Stimulated activated CD4-positive, alpha-beta T cell treated with anti-CD3 and anti-CD28 coated beads, Interleukin-4, amount 100 ng/mL, for 48 hours (primary cell): ENCODE data around the gene ISY1.
A peak's percentile ranks its signal among the peaks of the same experiment; 100 is the strongest.
"Not testable (repeated sequence)": the region's sequence is repeated elsewhere in the genome, so short reads cannot be mapped to it uniquely, and the experiment has no call there.

ENCODE experiments used
- DNase-seq, 2 donors: peaks; one replicate each; pipeline ENCODE4 v3.0.0-alpha.2; 2020; ENCODE audit warnings: low read depth in 2 of 2

The ISY1 gene

GRCh38 chr3:129160891-129161859 is at the start of gene ISY1:
Gene ISY1, minus strand, starts transcription at chr3:129161063. Its CDS starts 88 bp downstream, at chr3:129160975.
- DNase-seq: peak; percentile 71 to 81

GRCh38 chr3:129207479-129207878 is 46.6 kb upstream of the ISY1 start:
- DNase-seq: no peak

GRCh38 chr3:129205109-129205832 is 44.4 kb upstream of the ISY1 start:
- no peak for DNase-seq

DNA sequence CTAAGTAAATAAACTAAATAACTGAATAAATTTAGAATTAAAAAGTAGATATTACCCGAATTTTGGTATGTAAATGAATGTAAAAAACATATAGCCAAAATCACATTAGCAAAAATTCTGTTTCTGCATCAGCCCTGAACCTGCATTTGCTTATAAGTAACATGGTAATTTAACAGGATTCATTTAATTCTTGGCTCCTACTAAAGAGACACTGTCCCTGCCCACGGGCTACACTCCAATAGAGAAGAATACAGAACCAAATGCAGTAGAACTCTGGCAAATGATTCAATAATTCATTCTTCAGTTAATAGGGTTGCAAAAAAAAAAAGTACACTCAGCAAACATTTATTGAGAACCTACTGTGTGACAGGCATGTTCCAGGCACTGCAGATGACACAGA is 43.6 kb upstream of the ISY1 start:
- no peak for DNase-seq

DNA sequence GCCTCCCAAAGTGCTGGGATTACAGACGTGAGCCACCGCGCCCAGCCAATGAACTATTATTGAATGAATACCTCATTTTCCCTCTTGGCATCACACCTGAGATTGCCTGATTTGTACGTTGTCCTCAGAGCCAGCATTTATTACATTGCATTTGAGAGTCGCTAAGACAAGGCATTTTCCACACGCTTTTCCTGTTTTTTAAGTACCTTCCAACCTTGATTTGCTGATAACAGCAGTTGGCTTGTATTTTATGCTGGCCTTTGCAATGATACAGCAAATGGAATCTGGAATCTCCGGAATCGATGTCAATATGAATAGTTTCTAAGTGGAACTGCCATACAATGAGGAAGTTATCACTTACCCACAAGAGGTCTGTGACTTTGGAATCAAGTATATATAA is 38.5 kb upstream of the ISY1 start:
- no peak for DNase-seq

DNA sequence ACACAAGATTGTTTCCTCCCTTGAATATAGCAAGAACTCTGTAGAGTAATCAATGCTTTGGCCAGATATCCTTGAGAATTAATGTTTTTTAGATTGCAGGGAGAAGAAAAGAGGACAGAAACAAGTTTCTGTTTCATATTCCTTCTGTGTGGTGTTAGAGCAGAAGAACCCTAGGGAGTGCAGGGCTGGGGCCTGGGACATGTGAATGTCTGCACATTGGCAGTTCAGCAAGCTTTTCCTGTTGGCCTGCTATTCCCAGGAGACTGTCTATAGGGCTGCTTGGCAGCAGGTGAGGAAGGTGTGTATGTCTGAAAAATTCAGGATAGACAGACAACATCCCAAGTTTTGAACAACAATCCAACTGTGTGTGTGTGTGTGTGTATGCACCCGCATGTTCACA is 36.5 kb upstream of the ISY1 start:
- no peak for DNase-seq

DNA sequence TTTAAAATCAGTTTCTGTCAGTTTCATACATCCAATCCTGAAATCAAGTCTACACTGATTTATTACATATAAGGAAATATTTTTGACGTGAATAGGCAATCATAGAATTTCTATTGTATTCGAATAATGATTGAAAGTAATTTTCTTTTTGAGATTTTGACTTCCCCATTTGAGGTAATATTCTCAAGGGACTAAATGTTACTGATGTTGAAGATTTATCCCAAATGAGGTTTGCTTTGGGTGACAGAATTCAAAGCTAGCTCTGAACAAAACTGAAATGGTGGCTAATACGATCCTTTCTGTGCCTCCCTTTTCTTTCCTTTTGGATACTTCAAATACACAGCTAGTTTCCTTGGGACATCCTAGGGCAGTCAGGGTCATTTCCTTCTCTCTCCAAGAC is 35.7 kb upstream of the ISY1 start:
- DNase-seq: no peak

- DNase-seq: no peak
Measured at GRCh38 chr3:129195731-129196256, 34.9 kb upstream of the ISY1 start.

DNA sequence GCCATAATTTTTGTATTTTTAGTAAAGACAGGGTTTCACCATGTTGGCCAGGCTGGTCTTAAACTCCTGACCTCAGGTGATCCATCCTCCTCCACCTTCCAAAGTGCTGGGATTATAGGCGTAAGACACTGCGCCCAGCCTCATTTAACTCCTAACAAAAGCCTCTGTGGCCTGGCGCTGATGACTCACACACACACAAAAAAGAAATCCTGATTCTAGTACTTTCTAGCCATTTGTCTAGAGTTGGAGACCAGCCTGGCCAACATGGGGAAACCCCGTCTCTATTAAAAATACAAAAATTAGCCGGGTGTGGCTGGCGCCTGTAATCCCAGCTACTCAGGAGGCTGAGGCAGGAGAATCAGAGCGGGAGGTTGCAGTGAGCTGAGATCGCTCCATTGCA is 28.9 kb upstream of the ISY1 start:
- not testable (repeated sequence) for DNase-seq

GRCh38 chr3:129187857-129188256 is 27.0 kb upstream of the ISY1 start:
- DNase-seq: no peak

DNA sequence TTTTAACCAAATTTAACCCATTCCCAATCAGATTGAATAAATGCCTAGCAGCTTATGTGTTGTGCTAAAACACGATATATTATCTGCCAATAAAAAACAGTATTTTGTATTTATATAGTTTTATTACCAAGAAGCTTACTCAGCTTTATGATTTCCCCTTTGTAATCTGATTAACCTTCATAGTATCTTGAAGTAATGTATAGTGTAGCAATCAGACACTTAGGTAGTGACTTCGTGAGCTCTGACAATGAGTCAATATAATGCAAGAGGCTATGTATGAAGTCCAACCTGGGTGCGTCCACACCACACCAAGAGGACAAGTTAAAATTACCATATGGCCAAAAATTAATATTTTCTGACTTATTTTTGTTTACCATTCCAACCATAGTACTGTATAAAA is 24.9 kb upstream of the ISY1 start:
- DNase-seq: no peak

- not testable (repeated sequence) for DNase-seq
Measured at GRCh38 chr3:129184784-129185542, 24.1 kb upstream of the ISY1 start.

- DNase-seq: no peak
Measured at GRCh38 chr3:129184396-129184657, 23.5 kb upstream of the ISY1 start.

GRCh38 chr3:129183569-129184395 is 22.9 kb upstream of the ISY1 start, which contains the start of gene CNBP:
Gene CNBP, minus strand, starts transcription at chr3:129183896. Its CDS starts 12,139 bp downstream, at chr3:129171757.
- DNase-seq: peak; percentile 85 to 90

DNA sequence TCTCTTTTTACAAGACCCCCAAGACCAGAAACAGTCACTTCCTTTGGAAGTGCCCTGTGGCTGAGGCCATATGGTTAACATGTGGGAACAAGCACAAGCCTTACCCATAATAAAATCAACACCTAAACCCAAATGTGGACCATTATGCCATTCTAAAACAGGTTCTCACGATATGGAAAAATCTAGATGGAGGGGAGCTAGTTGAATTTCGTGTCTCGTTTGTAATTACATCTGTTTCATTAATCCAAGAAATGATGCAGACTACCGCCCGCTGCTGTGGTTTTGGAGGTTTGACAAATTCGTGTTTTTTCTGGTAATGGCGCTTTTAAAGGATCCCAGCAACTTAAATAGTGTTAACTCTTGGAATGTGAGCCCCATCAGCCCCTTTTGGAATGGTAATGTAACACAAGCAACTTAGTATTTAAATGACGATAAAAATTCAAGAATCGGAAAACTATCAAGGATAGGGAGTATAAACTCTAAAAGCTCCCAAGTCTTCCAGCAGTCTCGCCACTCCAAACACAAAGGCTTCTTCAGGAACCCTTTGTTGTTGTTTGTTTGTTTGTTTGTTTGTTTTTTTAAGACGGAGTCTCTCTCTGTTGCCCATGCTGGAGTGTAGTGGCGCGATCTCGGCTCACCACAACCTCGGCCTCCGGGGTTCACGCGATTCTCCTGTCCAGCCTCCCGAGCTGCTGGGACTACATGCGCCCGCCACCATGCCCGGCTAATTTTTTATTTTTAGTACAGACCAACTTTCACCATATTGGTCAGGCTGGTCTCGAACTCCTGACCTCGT is 21.7 kb upstream of the ISY1 start:
- no peak for DNase-seq

- DNase-seq: no peak
Measured at GRCh38 chr3:129181819-129182218, 21.0 kb upstream of the ISY1 start.

DNA sequence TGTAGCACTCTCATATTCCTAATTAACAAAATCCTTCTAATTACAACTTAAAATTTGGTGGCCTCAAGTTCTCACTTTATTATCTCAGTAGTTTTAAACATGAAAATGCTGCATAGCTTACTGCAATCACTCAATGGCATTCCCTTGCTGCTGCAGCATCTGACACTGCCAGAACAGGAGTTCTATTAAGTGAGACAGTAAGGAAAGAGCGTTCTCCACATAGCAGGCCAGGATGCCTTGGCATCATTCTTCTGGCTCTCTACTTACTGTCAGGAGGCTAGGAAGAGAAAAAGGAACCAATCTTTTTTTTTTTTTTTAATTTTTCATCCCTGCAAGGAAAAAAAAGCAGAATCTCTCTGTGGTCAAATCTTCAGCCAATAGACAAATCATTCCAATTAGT is 19.6 kb upstream of the ISY1 start:
- DNase-seq: no peak

GRCh38 chr3:129176051-129176450 is 15.2 kb upstream of the ISY1 start:
- DNase-seq: no peak

- no peak for DNase-seq
Measured at GRCh38 chr3:129173725-129174124, 12.9 kb upstream of the ISY1 start.

GRCh38 chr3:129173206-129173605 is 12.3 kb upstream of the ISY1 start:
- no peak for DNase-seq
